Endothelial cell of umbilical vein (primary cell): ENCODE results near the gene CLSTN2.

Experiments used
- CTCF ChIP-seq, 2 donors: IDR thresholded peaks; 1 replicate in 1 of 2; 2 replicates in 1 of 2; pipeline ENCODE4 v1.5.1; 2011; ENCODE audit warnings: low read length in 2 of 2, mild to moderate bottlenecking in 2 of 2, moderate library complexity in 2 of 2, control low read depth in 1 of 2, inconsistent platforms in 1 of 2, low read depth in 1 of 2; ENCODE audit not compliant: insufficient read depth in 1 of 2; ENCODE audit errors: extremely low read depth in 1 of 2
- EZH2 ChIP-seq: IDR thresholded peaks from 2 replicates; pipeline ENCODE4 v1.6.1; 2012; ENCODE audit warnings: borderline replicate concordance, low read depth, mild to moderate bottlenecking, moderate library complexity, low read length, inconsistent platforms; ENCODE audit not compliant: severe bottlenecking
- FOS ChIP-seq: IDR thresholded peaks from 2 replicates; pipeline ENCODE4 v1.6.1; 2011; ENCODE audit warnings: mild to moderate bottlenecking, low read length, moderate library complexity, borderline replicate concordance; ENCODE audit not compliant: insufficient read depth
- GATA2 ChIP-seq: IDR thresholded peaks from 2 replicates; pipeline ENCODE4 v1.7.0; 2011; ENCODE audit warnings: low read depth, mild to moderate bottlenecking, moderate library complexity, mixed read lengths, low read length; ENCODE audit not compliant: insufficient read length, insufficient read depth
- JUN ChIP-seq: IDR thresholded peaks from 2 replicates; pipeline ENCODE4 v1.6.1; 2011; ENCODE audit warnings: borderline replicate concordance, low read depth; ENCODE audit not compliant: insufficient read length, insufficient read depth
- MAX ChIP-seq: IDR thresholded peaks from 2 replicates; pipeline ENCODE4 v1.6.1; 2011; ENCODE audit not compliant: insufficient read depth, insufficient read length
- MYC ChIP-seq: IDR thresholded peaks from one replicate; pipeline ENCODE4 v1.6.1; 2011; ENCODE audit warnings: mild to moderate bottlenecking, low read depth, low read length
- POLR2A ChIP-seq: IDR thresholded peaks from 2 replicates; pipeline ENCODE4 v1.6.1; 2012; ENCODE audit warnings: low read depth, mild to moderate bottlenecking, control low read depth, low read length
- POLR2AphosphoS5 ChIP-seq: IDR thresholded peaks from 2 replicates; pipeline ENCODE4 v1.6.1; 2012; ENCODE audit warnings: low read depth, mild to moderate bottlenecking, control low read depth, low read length, moderate library complexity; ENCODE audit not compliant: insufficient read depth

GRCh38 chr3:140097874-140098635 lies 163.1 kb downstream of the CLSTN2 start:
- TF ChIP-seq EZH2 (no peak), CTCF (IDR thresholded peaks at IDR 0.05; ENCODE audit: extremely low read depth in 1 of 2, insufficient read depth in 1 of 2, low read depth in 1 of 2, low read length in 2 of 2) (no peak), MYC (no peak), POLR2A (no peak), MAX (no peak), POLR2AphosphoS5 (no peak), FOS (no peak), GATA2 (no peak), JUN (no peak)
